ENCODE results near the gene LRP11.
"Not testable (repeated sequence)": the region's sequence is repeated elsewhere in the genome, so short reads cannot be mapped to it uniquely, and the experiment has no call there.

Gene LRP11

GRCh38 chr6:149867876-149868640 is 3.9 kb upstream of the LRP11 start:
- Mint-ChIP-seq H3K4me1 (ENCODE audit: low read depth) (peaks cover 9% of the 10 kb centered on the region), H3K27me3 (peaks cover 7% of the 10 kb centered on the region), H3K9me3 (peaks cover 3% of the 10 kb centered on the region), H3K4me3 (no peak overlapping the region), H3K27ac (no peak overlapping the region), H3K36me3 (ENCODE audit: low read depth) (no peaks in the 10 kb centered on the region)
- DNase-seq: no peak

GRCh38 chr6:149864578-149865535 is 698 bp upstream of the LRP11 start:
- Mint-ChIP-seq H3K4me1 (ENCODE audit: low read depth) (peaks cover 15% of the 10 kb centered on the region), H3K36me3 (ENCODE audit: low read depth) (no peaks in the 10 kb centered on the region), H3K27me3 (peaks cover 25% of the 10 kb centered on the region)

GRCh38 chr6:149862922-149863697 is 1.0 kb downstream of the LRP11 start:
- H3K27ac Mint-ChIP-seq: peak overlapping the region; percentile 67

More at GRCh38 chr6:149864578-149865535, 698 bp upstream of the LRP11 start:
- no peak overlapping the region for H3K27ac Mint-ChIP-seq
- H3K4me3 Mint-ChIP-seq: peak overlapping the region; percentile 60
- no peaks in the 10 kb centered on the region for H3K9me3 Mint-ChIP-seq
- no peak for DNase-seq

GRCh38 chr6:149862424-149862738 is 1.8 kb downstream of the LRP11 start:
- not testable (repeated sequence) for H3K9me3 Mint-ChIP-seq; DNase-seq; H3K36me3 Mint-ChIP-seq (ENCODE audit: low read depth); H3K27ac Mint-ChIP-seq
- Mint-ChIP-seq H3K4me1 (ENCODE audit: low read depth) (peaks cover 15% of the 10 kb centered on the region), H3K4me3 (peak overlapping the region; percentile 79), H3K27me3 (peaks cover 28% of the 10 kb centered on the region)

More at GRCh38 chr6:149862922-149863697, 1.0 kb downstream of the LRP11 start:
- DNase-seq: peak; percentile 66
- H3K9me3 Mint-ChIP-seq: no peaks in the 10 kb centered on the region
- peaks cover 15% of the 10 kb centered on the region for H3K4me1 Mint-ChIP-seq (ENCODE audit: low read depth)
- no peaks in the 10 kb centered on the region for H3K36me3 Mint-ChIP-seq (ENCODE audit: low read depth)
- H3K4me3 Mint-ChIP-seq: peak overlapping the region; percentile 79
- peaks cover 27% of the 10 kb centered on the region for H3K27me3 Mint-ChIP-seq

GRCh38 chr6:149861603-149862423 is 2.3 kb downstream of the LRP11 start:
- no peak overlapping the region for H3K4me3 Mint-ChIP-seq
- DNase-seq: no peak
- no peaks in the 10 kb centered on the region for H3K36me3 Mint-ChIP-seq (ENCODE audit: low read depth)
- no peaks in the 10 kb centered on the region for H3K9me3 Mint-ChIP-seq
- peaks cover 15% of the 10 kb centered on the region for H3K4me1 Mint-ChIP-seq (ENCODE audit: low read depth)
- H3K27ac Mint-ChIP-seq: no peak overlapping the region
- peaks cover 28% of the 10 kb centered on the region for H3K27me3 Mint-ChIP-seq

- Mint-ChIP-seq H3K36me3 (ENCODE audit: low read depth) (no peaks in the 10 kb centered on the region), H3K27ac (no peak overlapping the region), H3K27me3 (peaks cover 28% of the 10 kb centered on the region), H3K9me3 (no peaks in the 10 kb centered on the region), H3K4me3 (no peak overlapping the region), H3K4me1 (ENCODE audit: low read depth) (peaks cover 15% of the 10 kb centered on the region)
- DNase-seq: no peak
Observed at GRCh38 chr6:149860834-149861602, 3.1 kb downstream of the LRP11 start.

GRCh38 chr6:149860513-149860833 is 3.7 kb downstream of the LRP11 start:
- Mint-ChIP-seq H3K27ac (no peak overlapping the region), H3K9me3 (no peaks in the 10 kb centered on the region), H3K36me3 (ENCODE audit: low read depth) (no peaks in the 10 kb centered on the region), H3K4me3 (no peak overlapping the region), H3K27me3 (peaks cover 28% of the 10 kb centered on the region), H3K4me1 (ENCODE audit: low read depth) (peaks cover 15% of the 10 kb centered on the region)
- DNase-seq: no peak

- Mint-ChIP-seq H3K27ac (no peak overlapping the region), H3K4me3 (no peak overlapping the region), H3K4me1 (ENCODE audit: low read depth) (peaks cover 13% of the 10 kb centered on the region), H3K36me3 (ENCODE audit: low read depth) (no peaks in the 10 kb centered on the region), H3K27me3 (peaks cover 28% of the 10 kb centered on the region), H3K9me3 (no peaks in the 10 kb centered on the region)
- DNase-seq: no peak
Observed at GRCh38 chr6:149859938-149860337, 4.2 kb downstream of the LRP11 start.

- Mint-ChIP-seq H3K4me1 (ENCODE audit: low read depth) (peaks cover 7% of the 10 kb centered on the region), H3K4me3 (no peak overlapping the region), H3K27me3 (peaks cover 31% of the 10 kb centered on the region), H3K27ac (no peak overlapping the region), H3K9me3 (no peaks in the 10 kb centered on the region), H3K36me3 (ENCODE audit: low read depth) (no peaks in the 10 kb centered on the region)
- no peak for DNase-seq
Observed at GRCh38 chr6:149859368-149859767, 4.8 kb downstream of the LRP11 start.

GRCh38 chr6:149857541-149857940 is 6.6 kb downstream of the LRP11 start:
- Mint-ChIP-seq H3K4me3 (no peak overlapping the region), H3K27ac (no peak overlapping the region), H3K27me3 (peaks cover 26% of the 10 kb centered on the region), H3K9me3 (no peaks in the 10 kb centered on the region), H3K36me3 (ENCODE audit: low read depth) (no peaks in the 10 kb centered on the region), H3K4me1 (ENCODE audit: low read depth) (peaks cover 4% of the 10 kb centered on the region)
- DNase-seq: no peak

GRCh38 chr6:149856256-149856994 is 7.7 kb downstream of the LRP11 start:
- Mint-ChIP-seq H3K27ac (no peak overlapping the region), H3K36me3 (ENCODE audit: low read depth) (no peaks in the 10 kb centered on the region), H3K4me1 (ENCODE audit: low read depth) (peaks cover 11% of the 10 kb centered on the region), H3K9me3 (no peaks in the 10 kb centered on the region), H3K27me3 (peaks cover 18% of the 10 kb centered on the region), H3K4me3 (no peak overlapping the region)
- no peak for DNase-seq

- DNase-seq: no peak
- Mint-ChIP-seq H3K27ac (no peak overlapping the region), H3K4me3 (no peak overlapping the region), H3K27me3 (peaks cover 11% of the 10 kb centered on the region), H3K36me3 (ENCODE audit: low read depth) (no peaks in the 10 kb centered on the region), H3K4me1 (ENCODE audit: low read depth) (peaks cover 11% of the 10 kb centered on the region), H3K9me3 (no peaks in the 10 kb centered on the region)
Observed at GRCh38 chr6:149855741-149856140, 8.4 kb downstream of the LRP11 start.
